WTC11 (cell line): Measurements from ENCODE around the gene ARPC1B. TPM values are rescaled to one million over a fixed set of nuclear protein-coding genes. Genes with fewer than 3 reads are reported as not detected.

Experiments used
- ELF4 ChIP-seq: sonication (generic); formaldehyde crosslinking; IDR thresholded peaks from 2 replicates; pipeline ENCODE4 v1.8.1; 2022; ENCODE audit warnings: low read depth, mild to moderate bottlenecking, moderate library complexity, missing genetic modification reagents
- ESRRA ChIP-seq: sonication (generic); formaldehyde crosslinking; IDR thresholded peaks from 2 replicates; pipeline ENCODE4 v1.8.1; 2022; ENCODE audit warnings: mild to moderate bottlenecking, missing genetic modification reagents, borderline replicate concordance
- JAZF1 ChIP-seq: fragments of 250-450 bp; sonication (Bioruptor Pico); IDR thresholded peaks from 2 replicates; pipeline ENCODE4 v1.9.0; 2021; ENCODE audit warnings: moderate library complexity, mild to moderate bottlenecking, inconsistent platforms
- KAT7 ChIP-seq: sonication (generic); formaldehyde crosslinking; IDR thresholded peaks from 2 replicates; pipeline ENCODE4 v1.8.1; 2023; ENCODE audit warnings: missing genetic modification reagents, mild to moderate bottlenecking, borderline replicate concordance
- MYBL2 ChIP-seq: sonication (generic); formaldehyde crosslinking; IDR thresholded peaks from 2 replicates; pipeline ENCODE4 v1.8.1; 2023; ENCODE audit warnings: mild to moderate bottlenecking, moderate library complexity, missing genetic modification reagents
- ZNF121 ChIP-seq: sonication (generic); formaldehyde crosslinking; IDR thresholded peaks from 2 replicates; pipeline ENCODE4 v1.8.0; 2023; ENCODE audit warnings: missing genetic modification reagents
- ZNF396 ChIP-seq: fragments of 250-450 bp; sonication (Bioruptor Pico); IDR thresholded peaks from 2 replicates; pipeline ENCODE4 v1.8.0; 2021; ENCODE audit warnings: mild to moderate bottlenecking, moderate library complexity, borderline replicate concordance
- total RNA-seq: library from RNA; stranded (reverse); gene quantifications from 3 replicates; pipeline ENCODE4 v1.2.3, GENCODE V29; 2021
- TF ChIP-seq, protein P1 (sequence below): sonication (generic); formaldehyde crosslinking; IDR thresholded peaks from 2 replicates; pipeline ENCODE4 v1.8.1; 2023; ENCODE audit warnings: mild to moderate bottlenecking, missing genetic modification reagents
- TF ChIP-seq, protein P2 (sequence below): sonication (generic); formaldehyde crosslinking; IDR thresholded peaks from 2 replicates; pipeline ENCODE4 v1.8.1; 2022; ENCODE audit warnings: missing genetic modification reagents, borderline replicate concordance
- TF ChIP-seq, protein P3 (sequence below): fragments of 250-450 bp; sonication (Bioruptor Pico); IDR thresholded peaks from 2 replicates; pipeline ENCODE4 v1.9.0; 2021; ENCODE audit warnings: mild to moderate bottlenecking, borderline replicate concordance
- TF ChIP-seq, protein P4 (sequence below): sonication (generic); formaldehyde crosslinking; IDR thresholded peaks from 2 replicates; pipeline ENCODE4 v1.8.0; 2022; ENCODE audit warnings: mild to moderate bottlenecking, missing genetic modification reagents
- TF ChIP-seq, protein P5 (sequence below): sonication (generic); formaldehyde crosslinking; IDR thresholded peaks from 2 replicates; pipeline ENCODE4 v1.8.0; 2023; ENCODE audit warnings: mild to moderate bottlenecking, missing genetic modification reagents
- TF ChIP-seq, protein P6 (sequence below): sonication (generic); formaldehyde crosslinking; IDR thresholded peaks from 2 replicates; pipeline ENCODE4 v1.8.1; 2022; ENCODE audit warnings: mild to moderate bottlenecking, moderate library complexity, missing genetic modification reagents
- TF ChIP-seq, protein P7 (sequence below): sonication (generic); formaldehyde crosslinking; conservative IDR thresholded peaks from 2 replicates; pipeline ENCODE4 v1.8.1; 2022; ENCODE audit warnings: mild to moderate bottlenecking, missing genetic modification reagents
- TF ChIP-seq, protein P8 (sequence below): sonication (generic); formaldehyde crosslinking; IDR thresholded peaks from 2 replicates; pipeline ENCODE4 v1.8.0; 2022; ENCODE audit warnings: missing genetic modification reagents

ARPC1B gene
- total RNA-seq, 1 experiment from 2014 or later = 66.2 TPM

DNA sequence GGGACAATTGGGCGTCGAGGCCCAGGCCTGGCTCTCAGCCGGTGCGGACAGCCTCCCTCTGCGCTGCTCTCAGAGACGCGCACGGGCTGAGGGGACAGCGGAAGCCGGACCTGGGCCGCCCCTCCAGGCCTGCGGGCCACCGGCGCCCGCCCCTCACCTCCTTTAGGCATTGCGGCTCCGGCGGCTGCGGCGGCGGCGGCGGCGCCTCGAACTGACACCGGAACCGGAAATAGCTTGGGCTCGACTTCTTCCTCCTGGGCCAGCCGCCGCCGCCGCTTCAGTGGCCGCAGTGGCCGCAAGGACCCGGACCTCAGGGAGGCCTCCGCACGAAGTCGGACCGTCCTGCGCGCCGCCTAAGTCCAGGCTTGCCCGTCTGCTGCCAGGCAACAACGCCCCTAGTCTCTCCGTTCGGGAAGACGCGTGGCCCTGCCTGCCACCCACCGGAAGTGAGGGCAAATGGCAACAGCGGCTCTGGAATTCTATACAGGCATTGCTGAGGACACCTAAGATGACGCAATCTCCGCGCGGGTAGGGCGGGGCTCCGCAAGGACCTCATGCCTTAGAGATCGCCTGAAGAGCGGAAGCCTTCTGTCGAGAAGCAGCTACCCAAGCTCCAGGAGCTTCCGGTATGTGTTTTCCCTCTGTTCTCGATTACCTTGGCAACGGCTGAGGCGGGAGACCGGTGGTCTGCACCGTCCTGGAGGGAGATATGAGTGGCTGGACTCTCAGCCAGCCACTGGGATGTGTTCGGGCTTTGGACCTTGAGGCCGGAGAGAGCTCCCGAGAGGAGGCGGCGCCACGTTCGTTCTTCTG, 34.1 kb downstream of the ARPC1B start, which contains the start of the genes BUD31 and PDAP1 (continued):
- TF ChIP-seq, protein P1, sequence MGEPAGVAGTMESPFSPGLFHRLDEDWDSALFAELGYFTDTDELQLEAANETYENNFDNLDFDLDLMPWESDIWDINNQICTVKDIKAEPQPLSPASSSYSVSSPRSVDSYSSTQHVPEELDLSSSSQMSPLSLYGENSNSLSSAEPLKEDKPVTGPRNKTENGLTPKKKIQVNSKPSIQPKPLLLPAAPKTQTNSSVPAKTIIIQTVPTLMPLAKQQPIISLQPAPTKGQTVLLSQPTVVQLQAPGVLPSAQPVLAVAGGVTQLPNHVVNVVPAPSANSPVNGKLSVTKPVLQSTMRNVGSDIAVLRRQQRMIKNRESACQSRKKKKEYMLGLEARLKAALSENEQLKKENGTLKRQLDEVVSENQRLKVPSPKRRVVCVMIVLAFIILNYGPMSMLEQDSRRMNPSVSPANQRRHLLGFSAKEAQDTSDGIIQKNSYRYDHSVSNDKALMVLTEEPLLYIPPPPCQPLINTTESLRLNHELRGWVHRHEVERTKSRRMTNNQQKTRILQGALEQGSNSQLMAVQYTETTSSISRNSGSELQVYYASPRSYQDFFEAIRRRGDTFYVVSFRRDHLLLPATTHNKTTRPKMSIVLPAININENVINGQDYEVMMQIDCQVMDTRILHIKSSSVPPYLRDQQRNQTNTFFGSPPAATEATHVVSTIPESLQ (CRISPR knock-in tag) = no peak
- TF ChIP-seq, protein P2, sequence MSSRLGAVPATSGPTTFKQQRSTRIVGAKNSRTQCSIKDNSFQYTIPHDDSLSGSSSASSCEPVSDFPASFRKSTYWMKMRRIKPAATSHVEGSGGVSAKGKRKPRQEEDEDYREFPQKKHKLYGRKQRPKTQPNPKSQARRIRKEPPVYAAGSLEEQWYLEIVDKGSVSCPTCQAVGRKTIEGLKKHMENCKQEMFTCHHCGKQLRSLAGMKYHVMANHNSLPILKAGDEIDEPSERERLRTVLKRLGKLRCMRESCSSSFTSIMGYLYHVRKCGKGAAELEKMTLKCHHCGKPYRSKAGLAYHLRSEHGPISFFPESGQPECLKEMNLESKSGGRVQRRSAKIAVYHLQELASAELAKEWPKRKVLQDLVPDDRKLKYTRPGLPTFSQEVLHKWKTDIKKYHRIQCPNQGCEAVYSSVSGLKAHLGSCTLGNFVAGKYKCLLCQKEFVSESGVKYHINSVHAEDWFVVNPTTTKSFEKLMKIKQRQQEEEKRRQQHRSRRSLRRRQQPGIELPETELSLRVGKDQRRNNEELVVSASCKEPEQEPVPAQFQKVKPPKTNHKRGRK (CRISPR knock-in tag) = no peak
- no peak for TF ChIP-seq ESRRA (CRISPR knock-in tag)
- TF ChIP-seq KAT7 (CRISPR knock-in tag) = no peak
- TF ChIP-seq, protein P3, sequence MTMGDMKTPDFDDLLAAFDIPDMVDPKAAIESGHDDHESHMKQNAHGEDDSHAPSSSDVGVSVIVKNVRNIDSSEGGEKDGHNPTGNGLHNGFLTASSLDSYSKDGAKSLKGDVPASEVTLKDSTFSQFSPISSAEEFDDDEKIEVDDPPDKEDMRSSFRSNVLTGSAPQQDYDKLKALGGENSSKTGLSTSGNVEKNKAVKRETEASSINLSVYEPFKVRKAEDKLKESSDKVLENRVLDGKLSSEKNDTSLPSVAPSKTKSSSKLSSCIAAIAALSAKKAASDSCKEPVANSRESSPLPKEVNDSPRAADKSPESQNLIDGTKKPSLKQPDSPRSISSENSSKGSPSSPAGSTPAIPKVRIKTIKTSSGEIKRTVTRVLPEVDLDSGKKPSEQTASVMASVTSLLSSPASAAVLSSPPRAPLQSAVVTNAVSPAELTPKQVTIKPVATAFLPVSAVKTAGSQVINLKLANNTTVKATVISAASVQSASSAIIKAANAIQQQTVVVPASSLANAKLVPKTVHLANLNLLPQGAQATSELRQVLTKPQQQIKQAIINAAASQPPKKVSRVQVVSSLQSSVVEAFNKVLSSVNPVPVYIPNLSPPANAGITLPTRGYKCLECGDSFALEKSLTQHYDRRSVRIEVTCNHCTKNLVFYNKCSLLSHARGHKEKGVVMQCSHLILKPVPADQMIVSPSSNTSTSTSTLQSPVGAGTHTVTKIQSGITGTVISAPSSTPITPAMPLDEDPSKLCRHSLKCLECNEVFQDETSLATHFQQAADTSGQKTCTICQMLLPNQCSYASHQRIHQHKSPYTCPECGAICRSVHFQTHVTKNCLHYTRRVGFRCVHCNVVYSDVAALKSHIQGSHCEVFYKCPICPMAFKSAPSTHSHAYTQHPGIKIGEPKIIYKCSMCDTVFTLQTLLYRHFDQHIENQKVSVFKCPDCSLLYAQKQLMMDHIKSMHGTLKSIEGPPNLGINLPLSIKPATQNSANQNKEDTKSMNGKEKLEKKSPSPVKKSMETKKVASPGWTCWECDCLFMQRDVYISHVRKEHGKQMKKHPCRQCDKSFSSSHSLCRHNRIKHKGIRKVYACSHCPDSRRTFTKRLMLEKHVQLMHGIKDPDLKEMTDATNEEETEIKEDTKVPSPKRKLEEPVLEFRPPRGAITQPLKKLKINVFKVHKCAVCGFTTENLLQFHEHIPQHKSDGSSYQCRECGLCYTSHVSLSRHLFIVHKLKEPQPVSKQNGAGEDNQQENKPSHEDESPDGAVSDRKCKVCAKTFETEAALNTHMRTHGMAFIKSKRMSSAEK = no peak
- TF ChIP-seq, protein P4, sequence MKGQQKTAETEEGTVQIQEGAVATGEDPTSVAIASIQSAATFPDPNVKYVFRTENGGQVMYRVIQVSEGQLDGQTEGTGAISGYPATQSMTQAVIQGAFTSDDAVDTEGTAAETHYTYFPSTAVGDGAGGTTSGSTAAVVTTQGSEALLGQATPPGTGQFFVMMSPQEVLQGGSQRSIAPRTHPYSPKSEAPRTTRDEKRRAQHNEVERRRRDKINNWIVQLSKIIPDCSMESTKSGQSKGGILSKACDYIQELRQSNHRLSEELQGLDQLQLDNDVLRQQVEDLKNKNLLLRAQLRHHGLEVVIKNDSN (CRISPR knock-in tag) = 0 out of 2 replicates have a peak, but pooled peaks have one; percentile 16
- TF ChIP-seq ZNF396 (CRISPR knock-in tag) = no peak
- TF ChIP-seq MYBL2 (CRISPR knock-in tag) = peak; percentile 69; the same call in 1 of the 2 replicates
- TF ChIP-seq, protein P5, sequence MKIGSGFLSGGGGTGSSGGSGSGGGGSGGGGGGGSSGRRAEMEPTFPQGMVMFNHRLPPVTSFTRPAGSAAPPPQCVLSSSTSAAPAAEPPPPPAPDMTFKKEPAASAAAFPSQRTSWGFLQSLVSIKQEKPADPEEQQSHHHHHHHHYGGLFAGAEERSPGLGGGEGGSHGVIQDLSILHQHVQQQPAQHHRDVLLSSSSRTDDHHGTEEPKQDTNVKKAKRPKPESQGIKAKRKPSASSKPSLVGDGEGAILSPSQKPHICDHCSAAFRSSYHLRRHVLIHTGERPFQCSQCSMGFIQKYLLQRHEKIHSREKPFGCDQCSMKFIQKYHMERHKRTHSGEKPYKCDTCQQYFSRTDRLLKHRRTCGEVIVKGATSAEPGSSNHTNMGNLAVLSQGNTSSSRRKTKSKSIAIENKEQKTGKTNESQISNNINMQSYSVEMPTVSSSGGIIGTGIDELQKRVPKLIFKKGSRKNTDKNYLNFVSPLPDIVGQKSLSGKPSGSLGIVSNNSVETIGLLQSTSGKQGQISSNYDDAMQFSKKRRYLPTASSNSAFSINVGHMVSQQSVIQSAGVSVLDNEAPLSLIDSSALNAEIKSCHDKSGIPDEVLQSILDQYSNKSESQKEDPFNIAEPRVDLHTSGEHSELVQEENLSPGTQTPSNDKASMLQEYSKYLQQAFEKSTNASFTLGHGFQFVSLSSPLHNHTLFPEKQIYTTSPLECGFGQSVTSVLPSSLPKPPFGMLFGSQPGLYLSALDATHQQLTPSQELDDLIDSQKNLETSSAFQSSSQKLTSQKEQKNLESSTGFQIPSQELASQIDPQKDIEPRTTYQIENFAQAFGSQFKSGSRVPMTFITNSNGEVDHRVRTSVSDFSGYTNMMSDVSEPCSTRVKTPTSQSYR (CRISPR knock-in tag) = peak; percentile 66; the same call in 1 of the 2 replicates
- TF ChIP-seq, protein P6, sequence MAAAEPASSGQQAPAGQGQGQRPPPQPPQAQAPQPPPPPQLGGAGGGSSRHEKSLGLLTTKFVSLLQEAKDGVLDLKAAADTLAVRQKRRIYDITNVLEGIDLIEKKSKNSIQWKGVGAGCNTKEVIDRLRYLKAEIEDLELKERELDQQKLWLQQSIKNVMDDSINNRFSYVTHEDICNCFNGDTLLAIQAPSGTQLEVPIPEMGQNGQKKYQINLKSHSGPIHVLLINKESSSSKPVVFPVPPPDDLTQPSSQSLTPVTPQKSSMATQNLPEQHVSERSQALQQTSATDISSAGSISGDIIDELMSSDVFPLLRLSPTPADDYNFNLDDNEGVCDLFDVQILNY (CRISPR knock-in tag) = no peak
- TF ChIP-seq JAZF1 (CRISPR knock-in tag) = no peak
- TF ChIP-seq, protein P7, sequence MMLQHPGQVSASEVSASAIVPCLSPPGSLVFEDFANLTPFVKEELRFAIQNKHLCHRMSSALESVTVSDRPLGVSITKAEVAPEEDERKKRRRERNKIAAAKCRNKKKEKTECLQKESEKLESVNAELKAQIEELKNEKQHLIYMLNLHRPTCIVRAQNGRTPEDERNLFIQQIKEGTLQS (CRISPR knock-in tag) = peak; percentile 99
- TF ChIP-seq, protein P8, sequence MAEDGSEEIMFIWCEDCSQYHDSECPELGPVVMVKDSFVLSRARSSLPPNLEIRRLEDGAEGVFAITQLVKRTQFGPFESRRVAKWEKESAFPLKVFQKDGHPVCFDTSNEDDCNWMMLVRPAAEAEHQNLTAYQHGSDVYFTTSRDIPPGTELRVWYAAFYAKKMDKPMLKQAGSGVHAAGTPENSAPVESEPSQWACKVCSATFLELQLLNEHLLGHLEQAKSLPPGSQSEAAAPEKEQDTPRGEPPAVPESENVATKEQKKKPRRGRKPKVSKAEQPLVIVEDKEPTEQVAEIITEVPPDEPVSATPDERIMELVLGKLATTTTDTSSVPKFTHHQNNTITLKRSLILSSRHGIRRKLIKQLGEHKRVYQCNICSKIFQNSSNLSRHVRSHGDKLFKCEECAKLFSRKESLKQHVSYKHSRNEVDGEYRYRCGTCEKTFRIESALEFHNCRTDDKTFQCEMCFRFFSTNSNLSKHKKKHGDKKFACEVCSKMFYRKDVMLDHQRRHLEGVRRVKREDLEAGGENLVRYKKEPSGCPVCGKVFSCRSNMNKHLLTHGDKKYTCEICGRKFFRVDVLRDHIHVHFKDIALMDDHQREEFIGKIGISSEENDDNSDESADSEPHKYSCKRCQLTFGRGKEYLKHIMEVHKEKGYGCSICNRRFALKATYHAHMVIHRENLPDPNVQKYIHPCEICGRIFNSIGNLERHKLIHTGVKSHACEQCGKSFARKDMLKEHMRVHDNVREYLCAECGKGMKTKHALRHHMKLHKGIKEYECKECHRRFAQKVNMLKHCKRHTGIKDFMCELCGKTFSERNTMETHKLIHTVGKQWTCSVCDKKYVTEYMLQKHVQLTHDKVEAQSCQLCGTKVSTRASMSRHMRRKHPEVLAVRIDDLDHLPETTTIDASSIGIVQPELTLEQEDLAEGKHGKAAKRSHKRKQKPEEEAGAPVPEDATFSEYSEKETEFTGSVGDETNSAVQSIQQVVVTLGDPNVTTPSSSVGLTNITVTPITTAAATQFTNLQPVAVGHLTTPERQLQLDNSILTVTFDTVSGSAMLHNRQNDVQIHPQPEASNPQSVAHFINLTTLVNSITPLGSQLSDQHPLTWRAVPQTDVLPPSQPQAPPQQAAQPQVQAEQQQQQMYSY (CRISPR knock-in tag) = no peak
- no peak for TF ChIP-seq ELF4 (CRISPR knock-in tag)
- no peak for TF ChIP-seq ZNF121
- TF ChIP-seq, all 79 proteins: peak for 22
